ENCODE data around the gene SEC16A. TPM values are rescaled to one million over a fixed set of nuclear protein-coding genes. Genes with fewer than 3 reads are reported as not detected.

Gene SEC16A
- total and polyA plus RNA-seq, 2 experiments from 2014 or later, result 42.0 to 42.7 TPM

GRCh38 chr9:136494012-136494411, 11.2 kb upstream of the SEC16A start:
- Histone ChIP-seq H3K9me3 (ENCODE audit: low read depth) (no peaks in the 10 kb centered on the region), H3K79me2 (no peaks in the 10 kb centered on the region), H3K4me1 (ENCODE audit: insufficient read depth) (no peaks in the 10 kb centered on the region), H3K4me2 (no peak overlapping the region), H3K4me3 (no peak overlapping the region), H3K27me3 (no peaks in the 10 kb centered on the region), H3K36me3 (replicated peaks; ENCODE audit: insufficient read depth, low read depth) (no peaks in the 10 kb centered on the region), H3K27ac (no peak overlapping the region), H2AFZ (no peak overlapping the region), H3K9me2 (replicated peaks; ENCODE audit: insufficient read depth) (no peaks in the 10 kb centered on the region), H4K20me1 (ENCODE audit: insufficient read depth, poor library complexity, severe bottlenecking) (no peaks in the 10 kb centered on the region)
- no peak for TF ChIP-seq EZH2phosphoT487 (IDR thresholded peaks at IDR 0.05; ENCODE audit: low read depth, severe bottlenecking, unreplicated experiment)
- no peak for TF ChIP-seq EZH2 (IDR thresholded peaks at IDR 0.05; ENCODE audit: borderline replicate concordance)
- no peak for TF ChIP-seq CTCF (IDR thresholded peaks at IDR 0.05; ENCODE audit: poor library complexity)
- WGBS (ENCODE audit: low lambda C conversion rate, missing lambda C conversion rate), result 92% methylated on average over 9 of the region's 9 CpGs
- no peak for DNase-seq (ENCODE audit: low spot score)

- TF ChIP-seq EZH2phosphoT487 (IDR thresholded peaks at IDR 0.05; ENCODE audit: low read depth, severe bottlenecking, unreplicated experiment) (no peak), CTCF (IDR thresholded peaks at IDR 0.05; ENCODE audit: poor library complexity) (no peak), EZH2 (IDR thresholded peaks at IDR 0.05; ENCODE audit: borderline replicate concordance) (no peak)
- Histone ChIP-seq H3K27ac (no peak overlapping the region), H3K36me3 (replicated peaks; ENCODE audit: insufficient read depth, low read depth) (no peaks in the 10 kb centered on the region), H3K4me1 (ENCODE audit: insufficient read depth) (no peaks in the 10 kb centered on the region), H3K4me3 (no peak overlapping the region), H3K4me2 (no peak overlapping the region), H3K27me3 (no peaks in the 10 kb centered on the region), H3K9me2 (replicated peaks; ENCODE audit: insufficient read depth) (no peaks in the 10 kb centered on the region), H2AFZ (no peak overlapping the region), H4K20me1 (ENCODE audit: insufficient read depth, poor library complexity, severe bottlenecking) (no peaks in the 10 kb centered on the region), H3K79me2 (no peaks in the 10 kb centered on the region), H3K9me3 (ENCODE audit: low read depth) (no peaks in the 10 kb centered on the region)
- 92% methylated on average over 8 of the region's 8 CpGs for WGBS (ENCODE audit: low lambda C conversion rate, missing lambda C conversion rate)
- no peak for DNase-seq (ENCODE audit: low spot score)
Observed at GRCh38 chr9:136493567-136493971, 10.7 kb upstream of the SEC16A start.

- no peak overlapping the region for H3K27ac ChIP-seq
Observed at GRCh38 chr9:136492978-136493522, 10.2 kb upstream of the SEC16A start.

More at GRCh38 chr9:136492978-136493522, 10.2 kb upstream of the SEC16A start:
- Histone ChIP-seq H3K4me1 (ENCODE audit: insufficient read depth) (no peaks in the 10 kb centered on the region), H4K20me1 (ENCODE audit: insufficient read depth, poor library complexity, severe bottlenecking) (no peaks in the 10 kb centered on the region), H2AFZ (no peak overlapping the region), H3K9me3 (ENCODE audit: low read depth) (no peaks in the 10 kb centered on the region), H3K27me3 (no peaks in the 10 kb centered on the region), H3K9me2 (replicated peaks; ENCODE audit: insufficient read depth) (no peaks in the 10 kb centered on the region), H3K36me3 (replicated peaks; ENCODE audit: insufficient read depth, low read depth) (no peaks in the 10 kb centered on the region), H3K79me2 (no peaks in the 10 kb centered on the region), H3K4me2 (no peak overlapping the region), H3K4me3 (no peak overlapping the region)
- no peak for DNase-seq (ENCODE audit: low spot score)
- 89% methylated on average over 26 of the region's 26 CpGs for WGBS (ENCODE audit: low lambda C conversion rate, missing lambda C conversion rate)
- TF ChIP-seq EZH2 (IDR thresholded peaks at IDR 0.05; ENCODE audit: borderline replicate concordance) (no peak), EZH2phosphoT487 (IDR thresholded peaks at IDR 0.05; ENCODE audit: low read depth, severe bottlenecking, unreplicated experiment) (no peak), CTCF (IDR thresholded peaks at IDR 0.05; ENCODE audit: poor library complexity) (no peak)
